HG03060 (cell line): ENCODE data around the gene PSAP.

Experiments used
- ATAC-seq: cut with Tn5 transposase; IDR thresholded peaks from one replicate; pipeline ENCODE4 v1.9.1; 2021; ENCODE audit warnings: low read depth, moderate number of reproducible peaks; ENCODE audit not compliant: unreplicated experiment

The PSAP gene

DNA sequence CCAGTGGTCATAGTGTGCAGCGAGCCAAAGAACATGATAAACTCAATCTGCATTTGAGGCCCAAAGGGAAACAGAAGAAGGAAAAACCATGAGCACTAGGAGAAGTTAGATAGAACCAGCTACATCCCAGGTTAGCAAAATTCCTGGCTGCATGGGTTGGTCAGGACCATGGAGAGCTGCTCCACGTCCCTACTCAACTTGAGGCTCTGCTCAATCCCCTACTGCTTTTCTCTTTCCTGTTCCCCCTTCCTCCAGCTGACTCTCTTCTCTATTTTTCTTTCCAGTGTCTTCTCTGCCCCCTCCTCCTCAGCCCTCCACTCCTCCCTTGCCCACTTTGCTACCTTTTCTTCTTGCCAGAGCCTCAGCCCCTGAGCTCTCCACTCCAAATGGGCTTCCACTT is 55.8 kb downstream of the PSAP start:
- no peak for ATAC-seq

DNA sequence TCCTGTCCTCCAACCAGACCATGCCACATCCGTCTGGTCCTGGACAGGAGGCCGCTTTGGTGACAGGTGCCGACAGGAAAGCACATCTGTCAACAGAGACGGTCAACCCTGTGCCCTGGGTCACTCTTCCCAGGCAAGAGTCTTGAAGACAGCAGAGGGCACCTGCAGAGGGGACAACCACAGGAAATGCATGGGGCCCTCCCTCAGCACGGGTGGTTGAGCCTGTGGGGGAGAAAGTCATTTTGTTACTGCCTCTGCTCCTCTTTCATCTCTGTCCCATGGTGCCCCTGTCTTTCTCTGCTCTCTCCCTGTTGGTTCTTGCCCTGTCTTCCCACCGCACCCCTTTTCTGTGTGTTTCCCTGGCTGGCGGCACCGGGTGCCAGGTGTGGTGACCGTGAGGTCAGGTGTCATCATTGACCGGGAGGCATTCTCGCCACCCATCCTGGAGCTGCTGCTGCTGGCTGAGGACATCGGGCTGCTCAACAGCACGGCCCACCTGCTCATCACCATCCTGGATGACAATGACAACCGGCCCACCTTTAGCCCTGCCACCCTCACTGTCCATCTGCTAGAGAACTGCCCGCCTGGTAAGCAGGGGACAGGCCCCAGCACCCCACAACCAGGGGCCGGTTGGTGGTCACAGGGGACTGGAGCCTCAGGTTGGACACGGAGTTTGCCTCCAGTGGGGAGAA is 60.2 kb downstream of the PSAP start:
- no peak for ATAC-seq

DNA sequence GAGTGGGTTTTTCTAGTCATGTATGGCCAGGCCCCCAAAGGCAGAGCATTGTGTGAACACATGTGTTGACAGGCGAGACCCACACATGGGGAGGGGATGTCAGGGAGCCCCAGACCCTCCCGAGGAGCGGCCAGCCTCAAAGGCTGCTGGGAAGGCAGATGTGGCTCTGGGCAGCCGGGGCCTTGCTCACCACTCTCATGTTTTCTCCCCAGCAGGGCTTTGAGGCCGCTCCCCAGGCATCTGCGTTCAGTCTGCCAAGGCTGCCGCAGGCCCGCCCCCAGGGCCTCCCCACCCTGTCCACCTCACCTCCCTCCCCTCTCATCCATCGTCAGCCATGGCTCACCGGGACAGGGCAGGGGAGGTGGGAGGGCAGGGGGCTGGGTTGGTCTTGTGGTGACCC is 61.2 kb downstream of the PSAP start:
- ATAC-seq: no peak

DNA sequence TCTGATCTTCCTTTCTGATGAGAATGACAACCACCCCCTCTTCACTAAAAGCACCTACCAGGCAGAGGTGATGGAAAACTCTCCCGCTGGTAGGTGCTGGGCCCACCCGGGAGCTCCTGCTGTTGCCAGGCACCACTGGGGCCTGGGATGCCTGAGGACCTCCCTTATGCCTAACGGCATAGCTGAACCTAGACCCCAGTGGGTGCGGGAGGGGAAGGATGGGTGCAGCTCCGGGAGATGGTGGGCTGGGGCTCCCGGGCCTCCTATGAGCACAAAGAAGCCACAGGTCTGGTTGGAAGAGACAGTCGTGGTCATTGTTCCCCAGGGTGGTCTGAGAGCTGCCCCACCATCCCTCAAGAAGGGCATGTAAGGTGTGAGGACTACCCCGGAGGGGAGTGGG is 62.1 kb downstream of the PSAP start:
- no peak for ATAC-seq

DNA sequence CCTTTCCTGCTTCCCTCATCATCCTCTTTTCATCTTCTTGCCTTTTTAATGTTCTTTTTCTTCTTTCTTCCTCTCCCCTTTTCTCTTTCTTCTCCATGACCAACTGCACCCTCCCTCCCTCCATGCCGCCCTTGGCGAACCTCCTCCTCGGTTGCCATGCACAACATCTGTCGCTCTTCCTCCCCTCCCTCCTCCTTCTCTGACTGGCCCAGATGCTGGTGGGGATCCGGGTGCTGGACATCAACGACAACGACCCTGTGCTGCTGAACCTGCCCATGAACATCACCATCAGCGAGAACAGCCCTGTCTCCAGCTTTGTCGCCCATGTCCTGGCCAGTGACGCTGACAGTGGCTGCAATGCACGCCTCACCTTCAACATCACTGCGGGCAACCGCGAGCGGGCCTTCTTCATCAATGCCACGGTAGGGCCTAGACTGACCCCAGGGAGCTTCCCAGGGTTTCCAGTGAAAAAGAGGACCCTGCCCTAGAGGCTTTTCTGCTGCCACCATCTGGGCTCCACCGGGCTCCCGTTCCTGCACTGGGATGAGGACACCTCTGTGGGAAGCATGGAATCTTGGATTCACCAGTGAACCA is 66.3 kb downstream of the PSAP start:
- ATAC-seq: no peak

DNA sequence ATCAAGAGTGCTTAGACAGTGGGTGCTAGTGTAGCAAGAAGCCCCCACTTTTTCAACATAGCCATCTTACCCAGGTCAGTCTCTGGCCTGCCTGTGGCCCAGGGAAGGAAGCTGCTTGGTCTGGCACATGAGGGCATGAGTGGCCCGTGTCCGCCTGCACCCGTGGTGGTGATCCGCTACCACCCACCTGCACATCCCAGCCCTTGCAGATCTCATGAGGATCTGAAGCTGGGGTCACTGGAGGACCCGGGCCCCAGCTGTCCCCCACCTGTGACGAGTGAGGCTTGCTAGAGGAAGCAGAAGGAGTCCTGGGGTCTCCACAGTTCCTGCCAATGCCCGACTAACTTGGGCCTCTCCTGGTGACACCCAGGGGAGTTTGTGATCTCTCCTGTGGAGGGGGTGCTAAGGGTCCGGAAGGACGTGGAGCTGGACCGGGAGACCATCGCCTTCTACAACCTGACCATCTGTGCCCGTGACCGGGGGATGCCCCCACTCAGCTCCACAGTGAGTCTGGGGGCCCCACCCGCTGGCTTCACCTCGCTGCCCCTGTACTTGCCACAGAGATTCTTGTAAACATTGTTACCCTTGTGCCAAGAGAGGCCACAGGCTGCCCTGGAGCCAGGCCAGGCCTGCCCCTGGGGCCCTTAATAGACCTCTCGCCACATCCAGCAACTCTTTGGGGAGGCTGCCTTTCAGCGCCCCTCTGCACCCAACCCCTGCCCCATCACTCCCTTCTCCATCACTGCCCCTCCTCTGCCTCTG is 67.0 kb downstream of the PSAP start:
- ATAC-seq: no peak

DNA sequence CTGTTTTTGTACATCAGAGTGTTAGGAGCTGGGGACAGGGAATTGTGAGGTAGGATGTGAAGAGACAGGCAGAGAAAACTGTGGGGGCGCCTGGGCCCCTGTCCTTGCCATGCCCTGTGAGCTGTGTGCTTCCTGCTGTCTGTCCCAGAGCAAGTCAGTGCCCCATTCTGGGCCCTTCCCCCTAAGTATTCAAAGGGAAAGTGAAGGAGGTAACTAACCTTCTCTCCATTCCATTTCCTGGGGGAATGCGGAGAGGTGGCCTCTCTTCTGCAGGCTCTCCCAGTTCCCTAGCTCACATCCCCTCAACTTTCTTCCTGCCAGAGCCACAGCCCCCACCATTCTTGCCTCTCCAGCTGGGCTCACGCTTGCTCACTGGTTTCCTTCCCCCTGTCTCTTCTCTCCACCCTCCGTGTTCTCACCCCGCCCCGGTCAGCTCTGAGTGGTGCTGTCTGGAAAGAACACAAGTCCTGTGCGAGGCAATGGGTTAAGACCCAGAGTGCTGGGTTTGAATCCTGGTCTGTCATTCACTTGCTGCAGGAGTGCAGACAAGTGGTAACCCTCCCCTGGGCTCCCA is 68.0 kb downstream of the PSAP start:
- ATAC-seq: no peak

DNA sequence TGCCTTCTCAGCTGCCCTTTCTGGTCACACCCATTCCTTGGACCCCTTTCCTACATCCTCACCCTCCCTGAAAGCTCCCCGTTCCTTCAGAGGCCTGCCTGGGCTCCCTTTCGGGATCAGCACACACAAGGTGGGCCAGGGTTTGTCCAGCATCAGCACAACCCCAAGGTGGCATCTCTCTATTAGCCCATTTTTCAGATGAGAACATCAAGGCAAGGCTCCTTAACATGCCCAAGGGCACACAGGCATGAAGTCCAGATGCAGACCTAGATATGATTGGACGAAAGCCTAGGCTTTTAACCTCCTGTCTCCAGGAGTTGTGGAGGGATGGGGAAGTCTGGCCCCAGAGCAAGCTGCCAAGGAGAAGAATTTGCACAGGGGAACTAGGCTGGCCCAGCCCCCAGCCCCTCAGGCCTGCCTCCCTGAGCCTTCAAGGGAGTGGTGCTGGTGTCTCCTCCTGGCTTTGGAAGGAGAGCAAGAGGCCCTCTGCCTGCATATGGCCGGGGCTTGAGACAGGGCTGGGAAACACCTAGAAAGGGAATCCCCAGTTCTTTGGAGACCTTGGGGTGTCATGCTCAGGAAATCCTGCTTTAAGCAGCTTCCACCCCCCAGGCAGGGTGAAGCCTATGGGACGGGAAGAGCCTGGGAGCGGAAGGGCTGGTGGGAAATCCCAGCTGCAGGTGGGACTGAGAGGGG is 68.7 kb downstream of the PSAP start:
- no peak for ATAC-seq

DNA sequence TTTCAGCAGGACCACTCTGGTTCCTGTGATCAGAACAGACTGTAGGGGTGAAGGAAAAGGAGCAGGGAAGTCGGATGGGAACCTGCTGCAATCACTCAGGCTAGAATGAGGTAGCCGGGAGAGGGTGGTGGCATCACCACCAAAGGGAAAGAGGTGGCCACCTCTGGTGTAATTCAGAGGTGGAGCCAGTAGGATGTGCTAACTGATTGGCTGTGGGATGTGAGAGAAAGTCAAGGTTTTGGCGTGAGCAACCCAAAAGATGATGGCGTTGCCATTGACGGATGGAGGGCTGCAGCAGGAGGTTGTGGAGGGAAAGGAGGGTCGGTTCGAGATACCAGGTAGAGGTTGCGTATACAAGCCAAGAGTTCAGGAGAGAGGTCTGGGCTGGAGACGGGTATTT is 70.3 kb downstream of the PSAP start:
- ATAC-seq: no peak

DNA sequence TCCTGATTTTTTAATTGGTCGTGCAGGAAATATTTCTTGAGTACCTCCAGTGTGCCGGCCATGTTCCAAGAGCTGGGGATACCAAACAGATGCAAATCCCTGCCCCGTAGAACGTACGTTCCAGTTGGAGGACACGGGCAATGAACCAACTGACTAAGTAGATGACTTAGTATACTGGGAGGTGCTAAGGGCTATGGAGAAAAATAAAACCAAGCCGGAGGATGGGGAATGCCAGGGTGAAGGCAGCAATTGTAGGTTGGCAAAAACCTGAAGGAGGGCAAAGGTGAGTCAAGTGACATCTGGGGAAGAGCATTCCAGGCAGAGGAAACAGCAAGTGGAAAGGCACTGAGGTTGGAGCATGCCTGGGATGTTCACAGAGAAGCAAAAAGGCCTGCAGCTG is 70.9 kb downstream of the PSAP start:
- ATAC-seq: no peak

DNA sequence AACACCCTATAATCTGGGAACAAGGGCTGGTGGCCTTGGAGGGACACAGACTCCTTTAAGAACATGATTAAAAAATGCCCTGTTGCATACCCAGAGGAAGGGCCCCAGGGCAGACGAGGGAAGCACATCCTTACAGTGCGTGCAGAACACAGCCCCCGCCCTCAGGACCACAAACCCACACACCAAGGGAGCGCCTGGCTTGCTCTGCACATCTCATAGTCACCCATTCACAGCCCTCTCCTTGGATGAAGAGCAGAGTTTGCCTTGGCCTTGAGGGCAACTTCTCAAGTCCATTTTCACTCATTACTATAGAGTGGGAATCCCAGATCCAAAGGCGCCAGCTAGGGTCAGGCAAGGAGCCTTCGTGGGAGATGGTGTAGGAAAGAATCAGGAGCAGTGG is 71.4 kb downstream of the PSAP start:
- no peak for ATAC-seq

DNA sequence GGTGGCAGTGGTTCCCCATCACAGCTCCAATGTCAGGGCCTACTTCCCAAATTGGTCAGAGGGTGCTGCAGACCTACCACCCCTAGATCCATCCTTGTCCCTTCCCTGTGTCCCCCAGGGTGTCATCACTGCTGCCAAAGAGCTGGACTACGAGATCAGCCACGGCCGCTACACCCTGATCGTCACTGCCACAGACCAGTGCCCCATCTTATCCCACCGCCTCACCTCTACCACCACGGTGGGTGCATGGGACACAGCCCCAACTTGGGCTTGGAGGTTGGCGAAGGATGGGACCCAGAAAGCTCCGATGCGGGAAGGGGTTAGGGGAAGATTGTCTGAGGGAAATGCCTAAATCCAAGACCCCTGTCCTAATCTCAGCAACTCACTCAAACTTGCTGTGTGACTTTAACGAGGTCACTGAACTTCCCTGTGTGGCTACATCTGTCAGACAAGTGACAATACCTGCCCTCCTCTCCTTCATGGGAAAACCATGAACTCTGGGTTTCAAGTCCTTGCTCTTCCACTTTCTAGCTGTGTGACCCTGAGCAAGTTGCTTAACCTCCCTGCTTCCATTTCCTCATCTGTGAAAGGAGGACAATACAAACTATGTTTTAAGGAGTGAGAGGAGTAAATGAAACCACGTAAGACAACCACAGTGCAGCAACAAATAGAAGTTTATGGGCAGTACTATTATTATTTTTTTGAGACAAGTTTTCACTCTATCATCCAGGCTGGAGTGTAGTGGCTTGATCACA is 72.8 kb downstream of the PSAP start:
- ATAC-seq: no peak

DNA sequence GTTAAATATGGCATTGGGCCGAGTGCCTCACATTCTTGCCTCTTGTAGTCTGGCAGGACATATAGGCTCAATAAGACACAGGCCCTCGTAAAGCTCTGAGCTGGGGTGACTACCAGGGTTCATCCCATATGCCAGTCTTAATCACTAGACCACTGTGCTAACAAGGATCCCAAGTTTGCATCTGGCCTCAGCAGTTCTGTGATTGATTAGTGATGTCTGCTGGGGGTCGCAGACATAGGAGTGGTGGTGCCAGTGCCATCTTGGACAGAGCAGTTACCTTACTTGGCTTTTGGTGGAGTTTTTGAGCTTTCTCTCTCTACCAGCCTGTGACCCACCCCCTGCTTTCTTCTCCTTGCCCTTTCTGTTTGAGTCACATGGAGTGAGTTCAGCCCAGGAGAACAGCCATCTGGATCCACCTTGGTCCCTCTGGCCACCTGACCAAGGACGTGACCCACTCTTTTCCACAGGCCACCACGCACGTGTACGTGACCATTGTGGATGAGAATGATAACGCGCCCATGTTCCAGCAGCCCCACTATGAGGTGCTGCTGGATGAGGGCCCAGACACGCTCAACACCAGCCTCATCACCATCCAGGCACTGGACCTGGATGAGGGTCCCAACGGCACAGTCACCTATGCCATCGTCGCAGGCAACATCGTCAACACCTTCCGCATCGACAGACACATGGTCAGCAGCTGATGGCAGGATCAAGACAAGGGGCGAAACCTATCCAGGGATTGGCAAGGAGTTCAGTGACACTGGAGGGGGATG is 73.7 kb downstream of the PSAP start:
- no peak for ATAC-seq

DNA sequence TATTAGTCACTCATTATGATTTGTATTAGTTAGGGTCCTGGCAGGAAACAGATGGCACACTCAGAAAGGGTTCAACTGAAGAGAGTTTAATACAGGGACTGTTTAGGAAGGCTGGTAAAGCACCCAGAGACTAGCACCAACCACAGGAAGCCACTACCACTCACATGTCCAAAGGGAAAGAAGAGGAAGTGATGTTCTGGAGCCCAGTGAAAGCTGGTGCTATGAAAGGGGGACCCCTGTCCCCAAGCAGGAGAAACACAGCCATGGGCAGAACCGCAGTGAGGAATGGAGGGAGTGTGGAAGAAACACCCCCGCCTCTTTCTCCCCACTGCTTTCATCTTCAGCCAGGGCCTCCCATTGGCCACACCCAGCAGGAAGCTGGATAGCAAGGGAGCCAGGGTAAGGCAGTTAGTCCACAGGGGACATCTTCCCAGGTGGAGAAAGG is 74.5 kb downstream of the PSAP start:
- ATAC-seq: no peak

DNA sequence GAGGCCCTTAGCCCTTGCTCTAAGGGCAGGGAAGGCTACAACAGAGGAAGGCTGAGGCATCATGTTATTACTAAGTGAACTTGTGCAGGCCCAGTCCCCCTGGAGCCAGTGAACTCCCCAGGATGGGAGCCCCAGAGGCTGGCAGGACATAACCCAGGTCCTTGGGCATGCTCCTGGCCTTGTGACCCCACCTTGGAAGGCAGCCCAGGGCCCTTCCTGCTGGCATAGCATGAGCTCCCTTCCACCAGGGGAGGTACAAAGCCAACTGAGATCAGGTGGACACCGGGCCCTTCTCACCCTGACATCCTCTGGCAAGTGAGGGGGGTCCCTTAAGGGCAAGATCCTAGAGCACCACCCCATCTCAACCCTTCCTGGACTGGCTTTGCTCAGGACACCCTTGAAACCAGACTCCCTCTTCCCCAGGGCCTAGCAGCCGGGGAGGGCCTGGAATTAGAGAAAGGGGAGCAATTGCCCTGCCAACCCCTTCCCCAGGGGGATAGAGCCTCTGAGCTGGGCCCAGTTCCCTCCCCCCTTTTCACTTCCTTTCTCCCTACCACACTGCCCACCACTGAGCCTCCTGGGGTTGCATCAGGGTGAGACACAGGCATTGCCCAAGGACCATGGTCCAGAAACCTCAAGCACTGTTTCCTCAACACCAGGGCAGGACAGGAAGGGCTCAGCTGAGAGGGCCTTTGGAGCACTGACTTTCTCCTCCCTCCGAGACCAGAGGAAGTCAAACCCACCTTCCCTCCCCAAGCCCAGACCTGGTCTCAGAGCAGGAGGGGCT is 75.9 kb downstream of the PSAP start:
- no peak for ATAC-seq

DNA sequence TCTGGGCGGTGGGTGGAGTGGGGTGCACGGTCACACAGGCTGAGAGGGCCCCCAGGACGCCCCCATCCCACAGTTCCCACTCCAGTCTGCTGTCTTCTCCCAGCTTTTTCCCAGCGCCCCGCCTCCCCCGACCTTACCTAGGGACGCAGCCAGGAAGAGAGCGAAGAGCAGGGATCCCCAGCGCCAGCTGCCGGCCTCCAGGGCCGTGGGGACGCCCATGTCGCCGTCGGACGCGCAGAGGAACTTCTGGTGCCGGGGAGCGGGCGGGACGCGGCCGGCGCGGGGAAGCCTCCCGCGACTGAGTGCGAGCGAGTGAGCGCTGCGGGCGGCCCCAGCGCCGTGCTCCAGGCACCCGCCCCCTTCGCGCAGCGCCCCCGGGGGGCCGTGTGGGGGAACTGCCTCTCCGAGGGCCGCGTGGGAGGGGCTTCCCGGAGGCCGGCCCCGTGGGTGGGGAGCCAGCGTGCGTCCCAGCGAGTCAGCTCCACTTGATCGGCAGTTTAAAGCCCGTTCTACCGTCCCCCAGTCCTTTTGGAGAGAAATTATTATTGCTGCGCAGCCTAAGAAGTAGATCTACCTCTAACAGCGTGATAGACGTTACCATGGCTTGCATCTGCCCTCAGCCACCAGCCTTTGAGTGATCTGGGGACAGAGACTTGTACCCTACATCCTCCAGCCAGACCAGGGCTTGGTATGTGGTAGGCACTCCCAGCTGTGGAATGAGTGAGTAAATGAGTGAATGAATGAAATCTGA is 77.7 kb downstream of the PSAP start, which contains the start of gene VSIR:
Gene VSIR, minus strand, starts transcription at position 300 of the 751 bp plus-strand sequence. Its CDS starts 81 bp downstream, at position 219.
- ATAC-seq: no peak

DNA sequence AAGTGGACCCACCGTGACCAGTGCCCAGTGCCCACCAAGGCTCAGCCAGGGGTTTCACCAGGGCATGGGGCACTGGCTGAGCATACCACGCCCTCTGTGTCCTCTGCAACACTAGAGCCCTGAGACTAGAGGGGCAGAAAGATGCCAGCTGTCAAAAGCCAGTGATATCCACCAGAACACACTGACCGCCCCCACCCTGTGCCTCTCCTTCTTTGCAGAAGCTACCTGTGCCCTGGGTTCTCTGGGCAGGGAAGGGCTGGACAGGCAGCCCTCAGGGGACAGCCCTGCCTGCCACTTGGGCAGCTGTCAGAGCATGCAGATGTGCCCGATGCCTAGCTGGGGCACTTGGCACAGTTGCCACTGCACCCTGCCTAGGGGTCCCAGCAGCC is 78.2 kb downstream of the PSAP start:
- no peak for ATAC-seq
